ENCODE results near the gene THSD4. TPM values are rescaled to one million over a fixed set of nuclear protein-coding genes. Genes with fewer than 3 reads are reported as not detected.

THSD4 gene
- total RNA-seq, 1 donor from 2014 or later, result not detected

DNA sequence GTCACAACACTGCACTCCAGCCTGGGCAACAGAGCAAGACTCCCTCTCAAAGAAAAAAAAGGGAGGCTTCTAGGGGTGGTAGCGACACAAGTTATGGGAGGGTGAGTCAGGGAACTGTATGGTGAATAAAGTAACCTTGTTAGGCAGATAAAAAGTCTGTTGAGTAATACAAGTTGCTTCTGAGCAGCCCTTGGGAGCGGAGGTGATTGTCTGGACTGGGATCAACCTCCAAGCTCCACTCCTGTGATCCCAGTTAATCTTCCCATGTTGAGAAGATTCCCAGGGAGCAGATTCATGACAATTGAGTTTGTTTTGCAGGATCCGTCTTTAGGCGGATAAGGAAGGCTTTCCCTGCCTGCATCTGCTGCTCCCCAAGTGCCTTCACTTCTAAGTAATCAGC, 335.9 kb downstream of the THSD4 start:
- no peaks in the 10 kb centered on the region for H3K4me1 Mint-ChIP-seq (ENCODE audit: low read depth)
- intact Hi-C loops (cut with micrococcal nuclease), result no loop called here
- H3K27ac Mint-ChIP-seq, result no peak overlapping the region

DNA sequence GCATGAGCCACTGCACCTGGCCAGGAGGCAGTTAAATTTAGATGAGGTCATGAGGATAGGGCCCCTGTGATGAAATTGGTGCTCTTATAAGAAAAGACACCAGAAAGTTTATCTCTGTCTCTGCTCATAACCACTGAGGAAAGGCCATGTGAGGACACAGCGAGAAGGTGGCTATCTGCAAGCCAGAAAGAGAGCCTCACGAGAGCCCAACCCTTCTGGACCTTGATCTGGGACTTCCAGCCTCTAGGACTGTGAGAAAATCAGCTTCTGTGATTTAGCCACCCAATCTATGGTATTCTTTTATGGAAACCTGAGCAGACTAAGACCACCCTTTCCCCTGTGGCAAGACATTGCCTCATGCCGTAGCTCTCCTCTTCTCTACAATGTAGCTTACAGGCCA, 337.6 kb downstream of the THSD4 start:
- no peak overlapping the region for H3K27ac Mint-ChIP-seq
- intact Hi-C loops (cut with micrococcal nuclease), result no loop called here
- no peak overlapping the region for H3K4me3 Mint-ChIP-seq (ENCODE audit: low read depth)
- H3K9me3 Mint-ChIP-seq, result no peaks in the 10 kb centered on the region
- H3K27me3 Mint-ChIP-seq (ENCODE audit: low read depth), result peaks cover 5% of the 10 kb centered on the region
- DNase-seq (ENCODE audit: low spot score), result no peak
- no peaks in the 10 kb centered on the region for H3K36me3 Mint-ChIP-seq (ENCODE audit: low read depth)
- H3K4me1 Mint-ChIP-seq (ENCODE audit: low read depth), result no peaks in the 10 kb centered on the region

More for the DNA sequence above, 335.9 kb downstream of the THSD4 start:
- Mint-ChIP-seq H3K9me3 (no peaks in the 10 kb centered on the region), H3K27me3 (ENCODE audit: low read depth) (peaks cover 5% of the 10 kb centered on the region), H3K36me3 (ENCODE audit: low read depth) (no peaks in the 10 kb centered on the region), H3K4me3 (ENCODE audit: low read depth) (no peak overlapping the region)
- no peak for DNase-seq (ENCODE audit: low spot score)

DNA sequence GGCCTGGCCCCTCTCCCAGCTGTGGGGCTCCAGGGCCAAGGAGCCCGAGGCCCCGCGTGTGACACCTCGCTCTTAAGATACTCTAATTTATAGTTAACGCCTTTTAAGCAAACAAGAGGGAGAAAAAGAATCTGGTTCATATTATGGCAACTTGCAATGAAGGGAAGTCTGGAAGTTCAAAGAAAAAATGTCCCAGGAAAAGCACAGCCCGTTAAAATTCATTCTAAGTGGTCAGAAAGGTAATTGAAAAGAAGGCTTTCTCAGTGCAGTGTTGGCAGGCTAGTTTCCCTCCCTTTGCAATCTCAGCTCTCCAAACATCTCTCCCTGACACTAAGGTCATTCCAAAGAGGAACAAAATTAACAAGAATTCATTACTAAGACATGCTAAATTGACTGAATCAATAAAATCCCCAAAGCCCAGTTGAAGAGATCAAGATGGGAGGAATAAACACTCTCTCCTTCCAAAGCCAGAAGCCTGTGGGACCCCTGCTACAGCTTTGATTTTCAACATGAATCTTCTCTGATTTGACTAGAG, 339.3 kb downstream of the THSD4 start:
- H3K27ac Mint-ChIP-seq, result no peak overlapping the region
- no peak for DNase-seq (ENCODE audit: low spot score)
- H3K4me3 Mint-ChIP-seq (ENCODE audit: low read depth), result no peak overlapping the region
- no peaks in the 10 kb centered on the region for H3K4me1 Mint-ChIP-seq (ENCODE audit: low read depth)
- H3K9me3 Mint-ChIP-seq, result no peaks in the 10 kb centered on the region
- intact Hi-C loops (cut with micrococcal nuclease), result no loop called here
- peaks cover 10% of the 10 kb centered on the region for H3K27me3 Mint-ChIP-seq (ENCODE audit: low read depth)
- H3K36me3 Mint-ChIP-seq (ENCODE audit: low read depth), result no peaks in the 10 kb centered on the region

DNA sequence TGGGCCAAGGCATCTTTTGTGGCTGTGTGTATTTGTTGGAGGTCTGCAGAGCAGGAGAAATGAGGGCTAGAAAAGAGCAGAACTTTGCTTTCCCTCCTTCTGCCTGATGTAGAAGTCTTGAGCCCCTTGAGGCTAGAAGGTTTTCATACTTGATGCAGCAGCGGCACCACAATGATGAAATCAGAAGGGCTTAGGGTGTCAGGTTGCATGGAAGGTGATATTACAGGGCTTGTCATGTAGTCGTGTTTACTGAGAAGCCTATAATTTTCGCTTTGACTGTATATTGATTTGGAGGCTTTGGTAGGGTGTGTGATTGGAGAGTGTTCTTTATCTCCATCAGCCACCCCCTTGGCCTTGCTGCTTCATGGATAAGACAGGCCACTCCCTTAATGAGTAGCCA, 339.8 kb downstream of the THSD4 start:
- H3K36me3 Mint-ChIP-seq (ENCODE audit: low read depth), result no peaks in the 10 kb centered on the region
- H3K9me3 Mint-ChIP-seq, result no peaks in the 10 kb centered on the region
- no peak overlapping the region for H3K27ac Mint-ChIP-seq
- H3K27me3 Mint-ChIP-seq (ENCODE audit: low read depth), result peaks cover 10% of the 10 kb centered on the region
- no peaks in the 10 kb centered on the region for H3K4me1 Mint-ChIP-seq (ENCODE audit: low read depth)
- DNase-seq (ENCODE audit: low spot score), result no peak
- H3K4me3 Mint-ChIP-seq (ENCODE audit: low read depth), result no peak overlapping the region
- intact Hi-C loops (cut with micrococcal nuclease), result no loop called here

DNA sequence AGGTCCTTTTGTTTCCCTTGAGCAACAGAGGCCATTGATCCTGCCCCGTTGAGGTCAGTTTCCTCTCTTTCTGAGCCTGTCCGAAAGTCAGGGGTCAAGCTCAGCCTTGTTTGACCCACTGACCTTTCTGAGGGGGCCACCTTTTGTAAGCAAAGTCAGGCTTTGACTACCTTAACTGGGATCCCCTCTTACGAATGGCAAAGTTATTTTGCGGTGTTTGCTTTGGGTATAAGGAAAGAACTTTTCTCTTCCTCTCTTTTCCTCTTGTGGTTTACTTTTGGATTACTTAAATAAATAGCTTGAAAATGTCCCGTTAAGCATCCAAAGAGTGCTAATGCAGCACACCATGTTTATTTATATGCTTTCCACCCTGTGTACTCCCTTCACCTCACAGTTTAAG, 340.6 kb downstream of the THSD4 start:
- no peak for DNase-seq (ENCODE audit: low spot score)
- intact Hi-C loops (cut with micrococcal nuclease), result no loop called here
- Mint-ChIP-seq H3K27ac (no peak overlapping the region), H3K36me3 (ENCODE audit: low read depth) (no peaks in the 10 kb centered on the region), H3K4me1 (ENCODE audit: low read depth) (no peaks in the 10 kb centered on the region), H3K4me3 (ENCODE audit: low read depth) (no peak overlapping the region), H3K27me3 (ENCODE audit: low read depth) (peaks cover 10% of the 10 kb centered on the region), H3K9me3 (no peaks in the 10 kb centered on the region)

- intact Hi-C loops (cut with micrococcal nuclease), result no loop called here
- Mint-ChIP-seq H3K4me3 (ENCODE audit: low read depth) (no peak overlapping the region), H3K9me3 (no peaks in the 10 kb centered on the region), H3K4me1 (ENCODE audit: low read depth) (no peaks in the 10 kb centered on the region), H3K27ac (no peak overlapping the region), H3K36me3 (ENCODE audit: low read depth) (no peaks in the 10 kb centered on the region), H3K27me3 (ENCODE audit: low read depth) (peaks cover 10% of the 10 kb centered on the region)
- DNase-seq (ENCODE audit: low spot score), result no peak
These were observed 341.1 kb downstream of the THSD4 start for GRCh38 chr15:71456362-71456761.

DNA sequence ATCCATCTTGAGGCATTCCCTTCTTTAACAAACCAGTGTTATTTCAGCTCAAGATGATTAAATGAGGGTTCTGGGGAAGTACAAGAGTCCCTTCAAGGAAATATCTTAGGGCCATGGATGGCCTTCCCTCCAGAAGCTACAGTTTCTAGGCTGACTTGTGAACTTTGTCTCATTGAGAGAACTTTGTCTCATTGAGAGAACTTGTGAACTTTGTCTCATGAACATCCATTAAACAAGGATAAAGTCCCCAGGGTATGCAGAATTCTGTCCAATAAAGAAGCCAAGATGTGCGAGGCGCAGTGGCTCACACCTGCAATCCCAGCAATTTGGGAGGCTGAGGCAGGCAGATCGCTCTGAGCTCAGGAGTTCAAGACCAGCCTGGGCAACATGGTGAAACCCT, 341.5 kb downstream of the THSD4 start:
- H3K9me3 Mint-ChIP-seq, result no peaks in the 10 kb centered on the region
- H3K4me1 Mint-ChIP-seq (ENCODE audit: low read depth), result no peaks in the 10 kb centered on the region
- H3K36me3 Mint-ChIP-seq (ENCODE audit: low read depth), result no peaks in the 10 kb centered on the region
- H3K4me3 Mint-ChIP-seq (ENCODE audit: low read depth), result no peak overlapping the region
- intact Hi-C loops (cut with micrococcal nuclease), result no loop called here
- H3K27me3 Mint-ChIP-seq (ENCODE audit: low read depth), result peaks cover 10% of the 10 kb centered on the region
- H3K27ac Mint-ChIP-seq, result no peak overlapping the region
- no peak for DNase-seq (ENCODE audit: low spot score)

GRCh38 chr15:71458089-71458660, 342.9 kb downstream of the THSD4 start:
- no peaks in the 10 kb centered on the region for H3K4me1 Mint-ChIP-seq (ENCODE audit: low read depth)
- no peak overlapping the region for H3K27ac Mint-ChIP-seq
- intact Hi-C loops (cut with micrococcal nuclease), result no loop called here
- H3K4me3 Mint-ChIP-seq (ENCODE audit: low read depth), result no peak overlapping the region
- H3K36me3 Mint-ChIP-seq (ENCODE audit: low read depth), result no peaks in the 10 kb centered on the region
- no peak for DNase-seq (ENCODE audit: low spot score)
- no peaks in the 10 kb centered on the region for H3K9me3 Mint-ChIP-seq
- H3K27me3 Mint-ChIP-seq (ENCODE audit: low read depth), result peaks cover 10% of the 10 kb centered on the region

DNA sequence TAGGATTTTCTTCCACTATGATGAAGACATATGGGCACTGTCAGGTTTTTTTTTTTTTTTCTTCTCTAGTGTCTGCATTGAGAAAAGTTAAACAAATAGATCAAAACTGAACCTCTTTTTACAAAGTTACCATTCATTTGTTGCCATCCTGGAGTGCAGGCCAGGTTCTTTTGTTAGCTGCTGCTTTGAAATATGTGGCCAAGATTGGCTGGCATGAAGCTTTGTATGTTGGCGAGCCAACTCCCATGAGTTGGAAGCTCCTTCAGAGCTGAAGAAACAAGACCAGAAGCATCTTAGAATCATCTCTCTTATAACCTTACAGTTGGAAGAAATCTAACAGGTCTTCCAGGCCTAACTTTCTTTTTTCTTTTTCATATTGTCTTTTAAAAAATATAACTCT, 346.5 kb downstream of the THSD4 start:
- Mint-ChIP-seq H3K4me3 (ENCODE audit: low read depth) (no peak overlapping the region), H3K9me3 (no peaks in the 10 kb centered on the region), H3K27me3 (ENCODE audit: low read depth) (peaks cover 11% of the 10 kb centered on the region), H3K36me3 (ENCODE audit: low read depth) (no peaks in the 10 kb centered on the region), H3K4me1 (ENCODE audit: low read depth) (no peaks in the 10 kb centered on the region), H3K27ac (no peak overlapping the region)
- intact Hi-C loops (cut with micrococcal nuclease), result no loop called here
- no peak for DNase-seq (ENCODE audit: low spot score)

GRCh38 chr15:71462638-71463037, 347.4 kb downstream of the THSD4 start:
- H3K27ac Mint-ChIP-seq, result no peak overlapping the region
- no peak overlapping the region for H3K4me3 Mint-ChIP-seq (ENCODE audit: low read depth)
- no peak for DNase-seq (ENCODE audit: low spot score)
- H3K9me3 Mint-ChIP-seq, result no peaks in the 10 kb centered on the region
- no peaks in the 10 kb centered on the region for H3K36me3 Mint-ChIP-seq (ENCODE audit: low read depth)
- no peaks in the 10 kb centered on the region for H3K4me1 Mint-ChIP-seq (ENCODE audit: low read depth)
- peaks cover 11% of the 10 kb centered on the region for H3K27me3 Mint-ChIP-seq (ENCODE audit: low read depth)
- intact Hi-C loops (cut with micrococcal nuclease), result no loop called here

- H3K27ac Mint-ChIP-seq, result no peak overlapping the region
- H3K9me3 Mint-ChIP-seq, result no peaks in the 10 kb centered on the region
- H3K4me1 Mint-ChIP-seq (ENCODE audit: low read depth), result no peaks in the 10 kb centered on the region
- intact Hi-C loops (cut with micrococcal nuclease), result no loop called here
- peaks cover 11% of the 10 kb centered on the region for H3K27me3 Mint-ChIP-seq (ENCODE audit: low read depth)
- no peak overlapping the region for H3K4me3 Mint-ChIP-seq (ENCODE audit: low read depth)
- no peak for DNase-seq (ENCODE audit: low spot score)
- H3K36me3 Mint-ChIP-seq (ENCODE audit: low read depth), result no peaks in the 10 kb centered on the region
These were observed 347.9 kb downstream of the THSD4 start for GRCh38 chr15:71463156-71463665.

DNA sequence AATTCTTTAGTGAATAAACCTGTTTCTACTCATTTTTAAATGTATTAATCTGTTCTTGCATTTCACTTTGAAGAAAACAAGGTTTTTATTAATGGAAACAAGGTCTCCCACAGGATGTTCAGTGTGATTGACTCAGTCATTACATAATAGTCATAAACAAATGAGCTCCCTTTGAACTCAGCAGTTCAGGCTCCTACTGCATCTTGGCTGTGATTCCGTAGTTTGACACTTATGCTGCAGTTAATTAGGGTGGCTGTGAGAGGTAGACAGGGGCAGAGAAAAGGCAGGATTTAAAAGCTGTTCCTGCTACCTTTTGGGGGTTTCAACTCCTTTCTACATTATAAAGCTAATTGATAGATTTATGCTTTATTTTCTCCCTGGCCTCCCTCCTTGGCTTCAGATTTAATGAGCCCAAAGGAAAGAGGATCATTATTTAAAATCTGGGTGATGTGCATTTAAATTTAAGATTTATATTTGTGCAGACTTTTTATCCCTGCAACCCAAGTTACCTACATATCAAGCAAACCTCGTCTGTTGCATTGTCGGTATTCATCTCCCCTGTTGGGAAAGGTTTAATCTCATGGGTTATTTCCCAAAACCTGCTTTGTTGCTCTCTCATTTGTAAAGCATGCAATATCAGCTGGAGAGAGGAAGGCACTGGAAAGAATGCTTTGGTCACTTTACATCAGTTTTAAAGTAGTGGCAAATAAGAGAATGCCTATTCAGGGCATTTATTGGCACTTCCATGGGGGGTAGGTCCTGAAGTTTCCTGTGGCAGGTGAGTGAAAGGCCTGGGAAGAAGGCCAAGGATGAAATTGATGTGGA, 350.1 kb downstream of the THSD4 start:
- H3K9me3 Mint-ChIP-seq, result no peaks in the 10 kb centered on the region

DNA sequence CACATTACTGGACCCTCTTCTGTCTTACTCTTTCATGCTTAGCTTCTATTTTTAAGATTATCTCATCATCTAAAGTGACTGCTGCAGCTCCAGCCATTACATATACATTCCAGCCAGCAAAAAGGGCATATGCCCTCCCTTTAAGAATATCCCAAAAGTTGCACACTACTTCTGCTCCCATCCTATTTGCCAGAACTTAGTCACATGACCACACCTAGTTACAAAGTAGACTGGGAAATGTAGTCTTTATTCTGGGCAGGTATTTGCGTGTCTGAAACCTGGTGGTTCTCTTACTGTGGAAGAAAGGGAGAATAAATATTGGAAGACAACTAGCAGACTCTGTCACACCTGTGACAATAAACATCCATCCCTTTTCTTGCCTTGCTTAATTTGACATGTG, 353.4 kb downstream of the THSD4 start:
- no peak overlapping the region for H3K27ac Mint-ChIP-seq
- no peak for DNase-seq (ENCODE audit: low spot score)
- no peak overlapping the region for H3K4me3 Mint-ChIP-seq (ENCODE audit: low read depth)
- intact Hi-C loops (cut with micrococcal nuclease), result no loop called here
- no peaks in the 10 kb centered on the region for H3K36me3 Mint-ChIP-seq (ENCODE audit: low read depth)
- H3K4me1 Mint-ChIP-seq (ENCODE audit: low read depth), result peaks cover 6% of the 10 kb centered on the region
- H3K9me3 Mint-ChIP-seq, result no peaks in the 10 kb centered on the region
- H3K27me3 Mint-ChIP-seq (ENCODE audit: low read depth), result peaks cover 4% of the 10 kb centered on the region

More for the DNA sequence above, 350.1 kb downstream of the THSD4 start:
- H3K27ac Mint-ChIP-seq, result no peak overlapping the region
- H3K36me3 Mint-ChIP-seq (ENCODE audit: low read depth), result no peaks in the 10 kb centered on the region
- intact Hi-C loops (cut with micrococcal nuclease), result no loop called here
- no peaks in the 10 kb centered on the region for H3K4me1 Mint-ChIP-seq (ENCODE audit: low read depth)
- H3K4me3 Mint-ChIP-seq (ENCODE audit: low read depth), result no peak overlapping the region
- no peak for DNase-seq (ENCODE audit: low spot score)
- H3K27me3 Mint-ChIP-seq (ENCODE audit: low read depth), result peaks cover 6% of the 10 kb centered on the region
